Activated naive CD4-positive, alpha-beta T cell treated with anti-CD3 and anti-CD28 coated beads, Interleukin-2, amount 50 U/mL, for 24 hours (primary cell): ENCODE measurements around the gene DPM3.
A peak's percentile ranks its signal among the peaks of the same experiment; 100 is the strongest.

Source experiments
- H3K27ac Mint-ChIP-seq: one replicate; pipeline ENCODE4 v1.8.0; 2021; ENCODE audit warnings: mild to moderate bottlenecking, mixed read lengths
- H3K27me3 Mint-ChIP-seq: one replicate; pipeline ENCODE4 v1.8.0; 2021; ENCODE audit warnings: mixed read lengths
- H3K36me3 Mint-ChIP-seq: one replicate; pipeline ENCODE4 v1.8.0; 2021; ENCODE audit warnings: mixed read lengths
- H3K4me1 Mint-ChIP-seq: one replicate; pipeline ENCODE4 v1.8.0; 2021; ENCODE audit warnings: mixed read lengths
- H3K4me3 Mint-ChIP-seq: one replicate; pipeline ENCODE4 v1.8.0; 2021; ENCODE audit warnings: mild to moderate bottlenecking, mixed read lengths
- H3K9me3 Mint-ChIP-seq: one replicate; pipeline ENCODE4 v1.8.0; 2021; ENCODE audit warnings: mixed read lengths

The DPM3 gene

DNA sequence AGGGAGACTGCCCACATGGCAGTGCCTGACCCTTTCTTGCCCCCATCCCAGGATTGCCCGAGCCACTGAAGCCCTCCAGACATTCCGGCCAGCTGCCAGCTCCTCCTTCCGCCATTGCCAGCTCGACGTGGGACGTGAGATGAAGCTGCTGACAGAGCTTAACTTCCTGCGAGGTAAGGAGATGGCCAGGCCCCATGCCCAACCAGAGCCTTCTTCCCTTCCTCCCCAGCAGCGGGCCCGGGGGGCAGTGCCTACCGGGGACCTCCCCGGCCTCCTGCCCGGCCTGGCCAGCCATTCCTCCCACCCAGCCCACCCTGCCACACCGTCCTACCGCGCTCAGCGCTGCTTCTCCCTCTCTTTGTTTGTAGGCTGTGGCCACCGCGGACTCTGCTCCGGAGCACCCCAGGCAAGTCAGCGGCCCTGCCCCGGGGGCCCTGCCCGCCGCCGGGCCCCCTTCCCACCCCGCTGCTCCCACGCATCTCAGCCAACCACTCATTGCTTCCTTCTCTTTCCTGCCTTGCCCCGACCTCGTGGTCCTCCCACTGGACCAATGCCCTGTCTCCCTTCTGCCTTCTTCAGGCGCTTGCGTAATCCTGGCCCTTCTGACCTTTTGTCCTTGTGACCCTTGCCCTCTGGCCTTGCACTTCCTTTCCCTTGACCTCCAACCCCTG, 38.2 kb upstream of the DPM3 start:
- peaks cover 22% of the 10 kb centered on the region for H3K4me1 Mint-ChIP-seq
- H3K4me3 Mint-ChIP-seq, result no peak overlapping the region
- H3K9me3 Mint-ChIP-seq, result no peaks in the 10 kb centered on the region
- no peak overlapping the region for H3K27ac Mint-ChIP-seq
- no peaks in the 10 kb centered on the region for H3K27me3 Mint-ChIP-seq
- H3K36me3 Mint-ChIP-seq, result peaks cover 7% of the 10 kb centered on the region

DNA sequence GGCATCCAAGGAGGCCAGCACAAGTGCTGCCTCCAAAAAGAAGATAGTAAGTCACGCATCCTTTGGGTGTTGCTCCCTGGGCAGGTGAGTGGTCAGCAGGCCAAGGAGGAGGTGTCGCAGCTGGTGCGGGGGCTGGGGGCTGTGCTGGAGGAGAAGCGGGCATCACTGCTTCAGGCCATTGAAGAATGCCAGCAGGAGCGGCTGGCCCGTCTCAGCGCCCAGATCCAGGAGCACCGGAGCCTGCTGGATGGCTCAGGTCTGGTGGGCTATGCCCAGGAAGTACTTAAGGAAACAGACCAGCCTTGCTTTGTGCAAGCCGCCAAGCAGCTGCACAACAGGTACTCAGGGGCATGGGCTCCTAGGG, 37.6 kb upstream of the DPM3 start:
- no peak overlapping the region for H3K4me3 Mint-ChIP-seq
- H3K4me1 Mint-ChIP-seq, result peaks cover 28% of the 10 kb centered on the region
- H3K36me3 Mint-ChIP-seq, result peaks cover 3% of the 10 kb centered on the region
- H3K27me3 Mint-ChIP-seq, result no peaks in the 10 kb centered on the region
- H3K9me3 Mint-ChIP-seq, result no peaks in the 10 kb centered on the region
- H3K27ac Mint-ChIP-seq, result no peak overlapping the region

- no peaks in the 10 kb centered on the region for H3K27me3 Mint-ChIP-seq
- H3K4me1 Mint-ChIP-seq, result peaks cover 28% of the 10 kb centered on the region
- no peaks in the 10 kb centered on the region for H3K9me3 Mint-ChIP-seq
- no peak overlapping the region for H3K4me3 Mint-ChIP-seq
- peaks cover 3% of the 10 kb centered on the region for H3K36me3 Mint-ChIP-seq
- H3K27ac Mint-ChIP-seq, result no peak overlapping the region
Observed at GRCh38 chr1:155177192-155177917, 37.0 kb upstream of the DPM3 start.

DNA sequence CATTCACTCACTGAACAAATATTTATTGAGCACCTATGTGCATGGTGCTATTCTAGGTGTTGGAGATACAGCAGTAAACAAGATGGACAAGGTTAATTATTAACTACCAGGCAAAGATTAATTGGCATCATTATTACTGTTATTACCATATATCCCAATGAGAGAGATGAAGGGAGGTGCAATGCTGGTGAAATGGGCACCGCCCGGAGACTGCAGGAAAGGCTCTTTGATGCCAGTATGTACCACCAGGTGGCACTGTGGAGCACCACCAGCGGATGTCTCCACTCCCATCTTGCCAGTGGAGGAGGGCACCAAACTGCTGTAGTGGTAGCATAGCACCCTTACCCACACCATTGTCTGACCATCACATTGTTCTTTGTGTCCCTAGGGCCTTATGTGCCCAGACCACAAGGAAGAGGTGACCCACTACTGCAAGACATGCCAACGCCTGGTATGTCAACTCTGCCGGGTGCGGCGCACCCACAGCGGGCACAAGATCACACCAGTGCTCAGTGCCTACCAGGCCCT, 36.3 kb upstream of the DPM3 start:
- Mint-ChIP-seq H3K36me3 (peaks cover 6% of the 10 kb centered on the region), H3K9me3 (no peaks in the 10 kb centered on the region), H3K4me3 (peak overlapping the region; percentile 61), H3K27ac (peak overlapping the region; percentile 47), H3K4me1 (peaks cover 35% of the 10 kb centered on the region), H3K27me3 (no peaks in the 10 kb centered on the region)

GRCh38 chr1:155175927-155176371, 35.6 kb upstream of the DPM3 start:
- peaks cover 6% of the 10 kb centered on the region for H3K36me3 Mint-ChIP-seq
- no peak overlapping the region for H3K27ac Mint-ChIP-seq
- no peaks in the 10 kb centered on the region for H3K27me3 Mint-ChIP-seq
- no peak overlapping the region for H3K4me3 Mint-ChIP-seq
- peaks cover 35% of the 10 kb centered on the region for H3K4me1 Mint-ChIP-seq
- no peaks in the 10 kb centered on the region for H3K9me3 Mint-ChIP-seq

- peak overlapping the region; percentile 33 for H3K4me3 Mint-ChIP-seq
- H3K27me3 Mint-ChIP-seq, result no peaks in the 10 kb centered on the region
- H3K4me1 Mint-ChIP-seq, result peaks cover 35% of the 10 kb centered on the region
- peaks cover 6% of the 10 kb centered on the region for H3K36me3 Mint-ChIP-seq
- no peaks in the 10 kb centered on the region for H3K9me3 Mint-ChIP-seq
- peak overlapping the region; percentile 41 for H3K27ac Mint-ChIP-seq
Observed at GRCh38 chr1:155175281-155175926, 35.1 kb upstream of the DPM3 start.

DNA sequence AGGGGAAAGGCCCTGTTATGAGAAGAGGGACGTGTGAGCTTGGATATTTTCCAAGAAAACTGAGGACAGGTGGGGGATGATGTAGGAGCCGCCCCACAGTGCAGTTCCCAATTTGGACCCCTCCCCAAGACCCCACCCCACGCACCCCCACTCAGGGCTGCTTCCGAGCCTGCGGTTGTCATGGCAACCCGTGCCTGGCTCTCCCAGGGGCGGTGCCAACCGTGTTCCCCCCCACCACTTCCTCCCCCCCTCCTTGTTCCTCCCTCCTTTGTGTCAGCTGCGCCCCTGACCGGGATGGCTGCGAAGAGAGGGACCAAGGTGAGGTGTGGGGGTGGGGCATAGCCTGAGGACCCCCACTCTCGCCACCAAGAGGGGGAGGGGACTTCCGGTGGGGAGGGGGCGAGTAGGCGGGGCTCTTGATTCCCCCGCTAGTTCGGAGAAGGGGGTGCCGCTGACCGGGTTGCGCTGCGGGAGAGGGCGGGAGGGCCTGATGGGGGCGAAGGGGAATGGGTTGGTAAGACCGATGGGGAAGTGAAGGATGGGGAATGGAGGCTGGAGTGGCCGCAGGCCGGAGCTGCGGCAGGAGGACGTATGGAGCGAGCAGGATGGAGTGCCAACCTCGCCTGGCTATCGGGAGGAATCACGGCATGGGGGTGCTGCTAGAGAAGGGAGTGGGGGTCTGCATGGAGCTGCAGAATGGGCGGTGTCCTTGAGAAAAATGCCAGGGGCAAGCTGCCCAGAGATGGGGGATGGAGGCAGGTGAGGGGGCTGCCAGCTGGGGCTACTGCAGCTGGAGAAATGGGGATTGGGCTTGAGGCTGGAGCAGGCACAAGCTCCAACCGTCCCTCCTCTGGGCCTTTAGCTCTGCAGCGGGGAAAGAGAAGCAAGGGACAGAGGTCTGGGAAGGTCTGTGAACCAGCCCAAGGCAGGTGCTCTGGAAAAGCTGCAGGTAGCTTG, 34.3 kb upstream of the DPM3 start:
- H3K4me1 Mint-ChIP-seq, result peaks cover 35% of the 10 kb centered on the region
- peak overlapping the region; percentile 91 for H3K4me3 Mint-ChIP-seq

GRCh38 chr1:155173478-155174323, 33.4 kb upstream of the DPM3 start, which contains the start of gene TRIM46:
Gene TRIM46 (plus strand): TSS chr1:155173849. CDS start chr1:155173967, 118 bp downstream.
- Mint-ChIP-seq H3K9me3 (no peaks in the 10 kb centered on the region), H3K4me1 (peaks cover 35% of the 10 kb centered on the region), H3K27ac (peak within 1 kb of the TSS; percentile 99), H3K36me3 (peaks cover 8% of the 10 kb centered on the region), H3K27me3 (no peaks in the 10 kb centered on the region), H3K4me3 (peak within 1 kb of the TSS; percentile 91)

More for the DNA sequence above, 34.3 kb upstream of the DPM3 start:
- H3K9me3 Mint-ChIP-seq, result no peaks in the 10 kb centered on the region
- H3K27ac Mint-ChIP-seq, result peak overlapping the region; percentile 65
- peaks cover 7% of the 10 kb centered on the region for H3K36me3 Mint-ChIP-seq
- H3K27me3 Mint-ChIP-seq, result no peaks in the 10 kb centered on the region

DNA sequence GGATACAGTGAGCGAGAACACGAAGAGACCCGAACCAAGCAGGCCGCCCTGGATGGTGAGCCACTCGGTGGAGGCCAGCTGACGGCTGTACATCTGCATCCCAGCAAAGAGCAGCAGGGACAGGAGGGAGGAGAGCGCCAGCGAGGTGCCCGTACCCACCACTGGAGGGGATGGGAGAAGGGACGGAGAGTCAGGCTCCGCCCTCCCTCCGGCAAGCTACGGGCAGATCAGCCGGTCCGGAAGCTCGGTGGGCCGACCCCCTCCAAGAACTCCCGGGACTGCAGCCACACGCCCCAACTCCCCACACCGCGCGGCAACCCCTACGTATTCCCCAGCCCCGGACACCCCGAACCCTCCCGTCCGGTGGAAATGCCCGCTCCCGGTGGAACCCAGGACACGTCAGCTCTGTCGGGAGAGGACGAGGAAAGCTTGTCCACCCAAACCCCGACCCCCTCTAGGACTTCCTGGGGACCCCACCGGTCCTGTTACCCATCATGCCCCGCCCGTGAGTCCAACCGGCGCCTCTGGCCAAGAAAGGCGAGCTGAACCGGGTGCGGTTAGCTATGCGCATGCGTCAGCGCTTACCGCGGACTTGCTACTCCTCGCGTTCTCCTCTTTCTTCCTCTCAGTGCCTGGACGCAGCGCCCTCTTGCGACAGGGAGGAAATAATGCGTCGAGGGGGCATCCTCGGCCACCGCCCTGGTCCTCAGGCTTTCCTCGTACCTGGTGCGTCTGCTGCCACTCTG, 32.6 kb upstream of the DPM3 start, which contains the start of gene KRTCAP2:
Gene KRTCAP2 (minus strand): TSS at position 573 of the 746 bp plus-strand sequence. CDS start 80 bp downstream, at position 493.
- H3K27ac Mint-ChIP-seq, result peak within 1 kb of the TSS; percentile 99
- no peaks in the 10 kb centered on the region for H3K9me3 Mint-ChIP-seq
- H3K27me3 Mint-ChIP-seq, result no peaks in the 10 kb centered on the region
- peaks cover 38% of the 10 kb centered on the region for H3K4me1 Mint-ChIP-seq
- H3K4me3 Mint-ChIP-seq, result peak within 1 kb of the TSS; percentile 91
- peaks cover 8% of the 10 kb centered on the region for H3K36me3 Mint-ChIP-seq

- peaks cover 8% of the 10 kb centered on the region for H3K36me3 Mint-ChIP-seq
- peaks cover 46% of the 10 kb centered on the region for H3K4me1 Mint-ChIP-seq
- peak overlapping the region; percentile 99 for H3K27ac Mint-ChIP-seq
- no peaks in the 10 kb centered on the region for H3K9me3 Mint-ChIP-seq
- no peaks in the 10 kb centered on the region for H3K27me3 Mint-ChIP-seq
- H3K4me3 Mint-ChIP-seq, result peak overlapping the region; percentile 91
Observed at GRCh38 chr1:155171836-155172731, 31.8 kb upstream of the DPM3 start.

GRCh38 chr1:155170806-155171205, 30.5 kb upstream of the DPM3 start:
- peaks cover 39% of the 10 kb centered on the region for H3K4me1 Mint-ChIP-seq
- H3K4me3 Mint-ChIP-seq, result no peak overlapping the region
- no peak overlapping the region for H3K27ac Mint-ChIP-seq
- H3K27me3 Mint-ChIP-seq, result no peaks in the 10 kb centered on the region
- H3K9me3 Mint-ChIP-seq, result no peaks in the 10 kb centered on the region
- H3K36me3 Mint-ChIP-seq, result peaks cover 8% of the 10 kb centered on the region

DNA sequence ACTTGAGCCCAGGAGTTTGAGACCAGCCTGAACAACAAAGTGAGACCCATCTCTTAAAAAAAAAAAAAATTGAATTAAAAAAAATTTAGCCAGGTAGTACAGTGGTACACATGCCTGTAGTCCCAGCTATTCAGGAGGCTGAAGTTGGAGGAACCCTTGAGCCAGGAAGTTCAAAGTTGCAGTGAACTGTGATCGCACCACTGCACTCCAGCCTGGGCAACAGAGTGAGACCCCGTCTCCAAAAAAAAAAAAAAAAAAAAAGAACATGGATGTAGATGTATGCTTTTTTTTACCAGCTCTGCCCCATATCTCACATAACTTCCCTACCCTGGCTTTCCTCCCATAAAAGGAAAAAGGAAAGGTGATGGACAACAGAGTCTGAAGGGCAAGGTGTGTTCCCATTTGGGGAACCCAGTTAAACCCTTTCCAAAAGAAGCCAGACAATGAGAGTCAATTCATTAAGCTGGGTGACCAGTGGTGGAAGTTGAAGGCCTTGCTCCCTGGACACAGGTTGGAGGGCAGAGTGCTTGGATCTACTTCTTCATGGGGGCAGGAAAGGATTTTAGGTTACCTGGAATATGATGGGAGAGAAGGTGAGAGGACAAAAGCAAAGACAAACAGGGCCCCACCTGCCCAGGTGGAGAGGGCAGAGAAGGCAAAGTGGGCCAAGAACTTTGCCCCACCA, 29.9 kb upstream of the DPM3 start:
- Mint-ChIP-seq H3K4me1 (peaks cover 39% of the 10 kb centered on the region), H3K4me3 (peak overlapping the region; percentile 19), H3K36me3 (peaks cover 8% of the 10 kb centered on the region), H3K9me3 (no peaks in the 10 kb centered on the region), H3K27ac (no peak overlapping the region), H3K27me3 (no peaks in the 10 kb centered on the region)
